Measurements from ENCODE around the gene LRRC4.

Gene LRRC4

DNA sequence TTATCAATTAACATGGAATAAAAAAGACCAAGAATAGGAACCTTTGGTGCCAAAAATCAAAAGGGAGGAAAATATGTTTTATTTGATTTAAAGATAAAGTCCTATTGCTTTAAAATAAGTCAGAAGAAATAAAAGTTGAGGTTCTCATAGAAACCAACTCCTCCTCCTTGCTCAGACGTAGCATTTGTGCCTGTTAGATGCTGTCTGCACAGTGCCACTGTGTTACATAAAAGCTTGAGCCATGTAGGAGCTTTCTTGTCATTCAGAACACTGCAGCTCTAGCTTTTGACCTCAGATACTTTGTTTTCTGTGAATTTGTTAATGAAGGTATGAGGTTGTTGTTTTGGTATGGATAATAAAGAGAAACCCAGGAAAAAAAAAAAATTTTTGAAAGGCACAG, 50.3 kb downstream of the LRRC4 start:
- H3K4me3 ChIP-seq (ENCODE audit: low read depth, low read length), result no peak overlapping the region
- TF ChIP-seq, protein P1, sequence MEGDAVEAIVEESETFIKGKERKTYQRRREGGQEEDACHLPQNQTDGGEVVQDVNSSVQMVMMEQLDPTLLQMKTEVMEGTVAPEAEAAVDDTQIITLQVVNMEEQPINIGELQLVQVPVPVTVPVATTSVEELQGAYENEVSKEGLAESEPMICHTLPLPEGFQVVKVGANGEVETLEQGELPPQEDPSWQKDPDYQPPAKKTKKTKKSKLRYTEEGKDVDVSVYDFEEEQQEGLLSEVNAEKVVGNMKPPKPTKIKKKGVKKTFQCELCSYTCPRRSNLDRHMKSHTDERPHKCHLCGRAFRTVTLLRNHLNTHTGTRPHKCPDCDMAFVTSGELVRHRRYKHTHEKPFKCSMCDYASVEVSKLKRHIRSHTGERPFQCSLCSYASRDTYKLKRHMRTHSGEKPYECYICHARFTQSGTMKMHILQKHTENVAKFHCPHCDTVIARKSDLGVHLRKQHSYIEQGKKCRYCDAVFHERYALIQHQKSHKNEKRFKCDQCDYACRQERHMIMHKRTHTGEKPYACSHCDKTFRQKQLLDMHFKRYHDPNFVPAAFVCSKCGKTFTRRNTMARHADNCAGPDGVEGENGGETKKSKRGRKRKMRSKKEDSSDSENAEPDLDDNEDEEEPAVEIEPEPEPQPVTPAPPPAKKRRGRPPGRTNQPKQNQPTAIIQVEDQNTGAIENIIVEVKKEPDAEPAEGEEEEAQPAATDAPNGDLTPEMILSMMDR (IDR thresholded peaks at IDR 0.05; ENCODE audit: low read depth, low read length), result no peak

DNA sequence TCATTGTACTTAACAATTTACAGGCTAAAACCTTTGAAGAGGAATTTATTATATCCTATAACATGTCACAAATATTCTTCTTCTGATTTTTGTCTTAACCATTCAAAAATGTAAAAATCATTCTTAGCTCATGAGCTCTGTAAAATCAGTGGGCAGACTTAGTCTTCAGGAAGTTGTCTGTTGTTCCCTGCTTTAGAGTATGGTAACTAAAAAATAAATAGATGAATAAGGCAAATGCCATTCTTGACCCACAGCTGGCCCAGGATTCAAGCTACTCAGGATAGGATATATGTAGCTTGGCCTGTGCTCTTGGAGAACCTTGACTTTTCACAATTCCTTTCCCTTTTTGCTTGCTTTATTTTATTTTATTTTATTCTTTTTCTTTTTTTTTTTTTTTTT, 51.5 kb downstream of the LRRC4 start:
- TF ChIP-seq, protein P1 (IDR thresholded peaks at IDR 0.05; ENCODE audit: low read depth, low read length), result no peak
- H3K4me3 ChIP-seq (ENCODE audit: low read depth, low read length), result no peak overlapping the region

DNA sequence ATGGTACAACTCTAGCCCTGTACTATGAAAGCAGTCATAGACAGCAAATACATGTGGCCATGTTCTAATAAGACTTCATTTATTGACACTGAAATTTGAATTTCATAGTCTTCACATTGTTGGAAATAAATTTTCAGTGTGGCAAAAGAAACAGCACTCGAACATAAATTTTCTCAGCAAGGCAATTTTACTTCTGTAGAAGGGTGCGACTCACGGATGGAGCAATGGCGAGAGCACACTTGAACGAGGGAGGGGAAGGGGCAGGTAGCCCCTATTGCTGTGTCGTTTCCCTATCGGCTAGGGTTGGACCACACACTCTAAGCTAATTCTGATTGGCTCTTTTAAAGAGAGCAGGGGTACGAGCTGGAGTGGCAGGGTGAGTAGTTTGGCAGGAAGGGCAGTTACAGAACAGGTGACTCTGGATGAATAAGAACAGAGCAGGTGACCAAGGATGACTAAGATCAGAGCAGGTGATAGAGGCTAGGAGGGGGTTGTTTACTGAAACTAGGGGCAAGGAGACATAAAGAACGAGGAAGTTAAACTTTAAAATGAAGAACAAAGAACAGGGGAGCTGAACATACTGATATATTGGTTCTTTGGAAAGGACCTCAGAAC, 52.0 kb downstream of the LRRC4 start:
- no peak overlapping the region for H3K4me3 ChIP-seq (ENCODE audit: low read depth, low read length)
- TF ChIP-seq, protein P1 (IDR thresholded peaks at IDR 0.05; ENCODE audit: low read depth, low read length), result no peak

DNA sequence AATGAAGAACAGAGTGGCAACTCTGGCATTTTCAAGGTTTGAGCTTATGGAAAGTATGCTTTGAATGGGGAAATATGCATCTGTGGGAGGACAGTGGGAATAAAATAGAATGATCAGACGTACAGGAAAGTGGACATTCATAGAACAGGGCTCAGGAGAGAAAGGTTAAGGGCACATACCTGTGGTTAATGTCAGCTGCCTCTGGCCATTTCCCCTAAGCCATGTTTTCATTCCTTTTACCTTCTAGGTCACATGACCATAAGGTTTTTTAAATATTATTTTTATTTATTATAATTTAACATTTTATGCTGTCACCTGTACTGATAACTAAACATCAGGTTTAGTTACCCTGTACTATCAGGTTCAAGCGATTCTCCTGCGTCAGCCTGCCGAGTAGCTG, 52.8 kb downstream of the LRRC4 start:
- H3K4me3 ChIP-seq (ENCODE audit: low read depth, low read length), result no peak overlapping the region
- TF ChIP-seq, protein P1 (IDR thresholded peaks at IDR 0.05; ENCODE audit: low read depth, low read length), result no peak
